Subcutaneous adipose tissue (tissue), 4 donors: ENCODE results near the gene PATJ. TPM values are rescaled to one million over a fixed set of nuclear protein-coding genes. Genes with fewer than 3 reads are reported as not detected.

Source experiments
- CTCF ChIP-seq: fragments of 450-650 bp; IDR thresholded peaks from one replicate; pipeline ENCODE4 v1.5.1; 2016; ENCODE audit warnings: low read depth, mild to moderate bottlenecking, control low read depth, antibody characterized with exemption, moderate library complexity
- total RNA-seq, 4 donors: library from RNA; depleted of rRNA; stranded (reverse); fragments of >200 nt; gene quantifications; one replicate each; pipeline ENCODE4 v1.1.0, GENCODE V29; 2016

The PATJ gene
- total RNA-seq, 4 donors from 2014 or later: 12.2 to 21.6 (median 19.1) TPM

- no peak for TF ChIP-seq CTCF
These were observed 12.3 kb downstream of the PATJ start for GRCh38 chr1:61754545-61754944.

- no peak for TF ChIP-seq CTCF
These were observed 14.5 kb downstream of the PATJ start for GRCh38 chr1:61756773-61757172.

DNA sequence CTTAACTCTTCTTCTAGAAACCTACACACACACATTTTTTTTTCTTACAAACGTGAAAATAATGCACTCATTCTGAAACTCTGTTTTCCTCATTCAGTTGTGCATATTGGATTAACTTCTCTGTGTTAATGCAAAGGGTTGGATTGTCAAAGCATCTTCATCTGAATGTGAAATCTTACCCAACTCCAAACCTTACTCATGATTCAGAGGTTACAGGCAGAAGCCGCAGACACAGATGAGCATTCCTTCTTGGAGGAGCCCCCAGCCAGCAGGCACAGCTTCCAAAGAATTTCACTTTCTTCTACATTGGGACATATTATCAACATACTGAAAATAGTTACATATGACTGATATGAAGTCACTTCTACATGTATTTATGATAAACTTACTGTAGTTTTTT is 15.7 kb downstream of the PATJ start:
- TF ChIP-seq CTCF: no peak

GRCh38 chr1:61770131-61770530 is 27.9 kb downstream of the PATJ start:
- no peak for TF ChIP-seq CTCF

DNA sequence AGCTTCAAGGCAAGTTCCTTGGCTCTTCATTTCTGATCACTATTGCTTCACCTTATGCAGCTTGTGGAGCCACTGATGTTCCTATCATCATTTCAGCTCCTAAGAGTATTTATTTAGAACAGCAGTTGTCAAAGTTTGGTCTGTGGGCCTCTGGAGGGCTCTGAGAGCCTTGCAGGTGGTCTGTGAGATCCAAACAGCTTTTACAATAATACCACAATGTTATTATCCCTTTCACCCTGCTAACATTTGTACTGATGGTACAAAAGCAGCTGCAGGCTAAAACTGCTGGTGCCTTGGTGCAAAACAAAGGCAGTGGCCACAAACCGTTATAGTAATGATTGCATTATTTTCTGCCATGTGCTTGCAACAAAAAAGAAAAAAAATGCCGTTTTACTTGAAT is 33.8 kb downstream of the PATJ start:
- TF ChIP-seq CTCF: no peak

- no peak for TF ChIP-seq CTCF
These were observed 37.0 kb downstream of the PATJ start for GRCh38 chr1:61779231-61779630.

DNA sequence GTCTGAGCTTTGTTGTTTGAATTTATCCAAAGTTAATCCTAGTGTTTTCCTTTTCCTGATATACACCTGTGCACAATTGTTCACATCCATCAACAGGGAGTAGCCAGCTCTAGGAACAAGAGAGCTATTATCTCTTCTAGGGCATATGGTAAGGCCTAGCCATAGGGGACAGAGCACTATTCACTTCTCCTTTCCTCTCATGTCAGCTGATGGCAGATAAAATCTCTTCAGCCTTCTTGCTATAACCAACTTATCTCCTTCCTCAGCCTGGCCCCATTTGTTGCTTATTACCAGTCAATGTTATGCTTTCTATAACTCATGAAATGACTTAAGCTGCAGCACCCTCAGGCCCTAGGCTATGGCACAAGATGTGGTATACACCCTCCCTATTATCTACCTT is 38.9 kb downstream of the PATJ start:
- no peak for TF ChIP-seq CTCF

GRCh38 chr1:61782771-61783170 is 40.5 kb downstream of the PATJ start:
- TF ChIP-seq CTCF: no peak
